RWPE1 (cell line): ENCODE results near the gene FOXP4.

Source experiments
- CTCF ChIA-PET: fragments of 350-600 bp; sonication (Branson Sonifier 250); formaldehyde crosslinking; extraction: SDS; loops from one replicate; lab custom pipeline; 2021; lab: Yijun Ruan, JAX
- POLR2A ChIA-PET: fragments of 400-600 bp; formaldehyde crosslinking; extraction: SDS; loops from one replicate; lab custom pipeline; 2020; ENCODE audit warnings: antibody characterized with exemption; ENCODE audit not compliant: low non-redundant PET; lab: Yijun Ruan, JAX
- DNase-seq: peaks from one replicate; pipeline ENCODE4 v3.0.0; 2012; ENCODE audit warnings: low spot score
- H3K27ac ChIP-seq: fragments of 450-650 bp; 2 replicates; pipeline ENCODE4 v1.5.1; 2017
- TF ChIP-seq, protein P1 (sequence below): fragments of 450-650 bp; conservative IDR thresholded peaks from 2 replicates; pipeline ENCODE4 v1.5.1; 2017; ENCODE audit warnings: low read depth, mild to moderate bottlenecking

The FOXP4 gene

GRCh38 chr6:41591122-41591521, 44.9 kb downstream of the FOXP4 start:
- 0 out of 2 replicates have a peak overlapping the region, but pooled peaks have one; percentile 12 for H3K27ac ChIP-seq
- TF ChIP-seq, protein P1, sequence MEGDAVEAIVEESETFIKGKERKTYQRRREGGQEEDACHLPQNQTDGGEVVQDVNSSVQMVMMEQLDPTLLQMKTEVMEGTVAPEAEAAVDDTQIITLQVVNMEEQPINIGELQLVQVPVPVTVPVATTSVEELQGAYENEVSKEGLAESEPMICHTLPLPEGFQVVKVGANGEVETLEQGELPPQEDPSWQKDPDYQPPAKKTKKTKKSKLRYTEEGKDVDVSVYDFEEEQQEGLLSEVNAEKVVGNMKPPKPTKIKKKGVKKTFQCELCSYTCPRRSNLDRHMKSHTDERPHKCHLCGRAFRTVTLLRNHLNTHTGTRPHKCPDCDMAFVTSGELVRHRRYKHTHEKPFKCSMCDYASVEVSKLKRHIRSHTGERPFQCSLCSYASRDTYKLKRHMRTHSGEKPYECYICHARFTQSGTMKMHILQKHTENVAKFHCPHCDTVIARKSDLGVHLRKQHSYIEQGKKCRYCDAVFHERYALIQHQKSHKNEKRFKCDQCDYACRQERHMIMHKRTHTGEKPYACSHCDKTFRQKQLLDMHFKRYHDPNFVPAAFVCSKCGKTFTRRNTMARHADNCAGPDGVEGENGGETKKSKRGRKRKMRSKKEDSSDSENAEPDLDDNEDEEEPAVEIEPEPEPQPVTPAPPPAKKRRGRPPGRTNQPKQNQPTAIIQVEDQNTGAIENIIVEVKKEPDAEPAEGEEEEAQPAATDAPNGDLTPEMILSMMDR, result no peak
- ChIA-PET CTCF (interaction anchor here (0.6 to 1.9 kb wide), 11 partner anchors 19 to 282 kb away, joined by 3 to 9 read pairs (median 4); no protein-coding TSS in a partner anchor), POLR2A (interaction anchor here (0.7 kb wide), 1 partner anchor 363 kb away, joined by 3 read pairs; no protein-coding TSS in a partner anchor)
- no peak for DNase-seq

GRCh38 chr6:41591859-41592502, 45.8 kb downstream of the FOXP4 start:
- H3K27ac ChIP-seq, result 0 out of 2 replicates have a peak overlapping the region, but pooled peaks have one; percentile 12
- DNase-seq, result peak; percentile 90
- TF ChIP-seq, protein P1, result peak; percentile 90
- POLR2A ChIA-PET, result no interaction called here
- CTCF ChIA-PET, result interaction anchor here (0.6 to 1.8 kb wide), 10 partner anchors 11 to 286 kb away, joined by 3 to 9 read pairs (median 4); no protein-coding TSS in a partner anchor

- POLR2A ChIA-PET, result no interaction called here
- CTCF ChIA-PET, result interaction anchor here (0.7 kb wide), 1 partner anchor 349 kb away, joined by 3 read pairs; no protein-coding TSS in a partner anchor
- no peak overlapping the region for H3K27ac ChIP-seq
- DNase-seq, result no peak
- TF ChIP-seq, protein P1, result no peak
These were observed 47.2 kb downstream of the FOXP4 start for GRCh38 chr6:41593406-41593805.

DNA sequence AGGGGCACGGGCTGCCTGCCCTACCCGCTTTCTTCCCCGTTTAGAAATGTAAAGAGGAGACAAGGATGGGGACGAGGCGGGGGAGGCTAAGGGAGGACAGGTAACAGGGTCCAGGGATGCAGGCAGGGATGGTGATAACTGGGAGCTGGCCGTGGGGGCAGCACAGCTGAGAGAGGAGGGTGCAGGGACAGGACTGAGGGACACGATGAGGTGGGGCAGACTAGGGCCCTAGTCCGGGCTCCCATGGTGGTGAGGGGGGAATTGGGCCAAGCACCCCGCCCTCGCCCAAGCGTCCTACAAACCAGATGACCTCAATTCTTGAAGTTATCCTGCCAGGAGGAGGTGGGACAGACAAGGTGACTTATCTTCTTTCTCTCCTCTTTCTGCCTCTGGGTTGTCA, 47.7 kb downstream of the FOXP4 start:
- TF ChIP-seq, protein P1, result no peak
- CTCF ChIA-PET, result no interaction called here
- no peak overlapping the region for H3K27ac ChIP-seq
- POLR2A ChIA-PET, result no interaction called here
- no peak for DNase-seq

DNA sequence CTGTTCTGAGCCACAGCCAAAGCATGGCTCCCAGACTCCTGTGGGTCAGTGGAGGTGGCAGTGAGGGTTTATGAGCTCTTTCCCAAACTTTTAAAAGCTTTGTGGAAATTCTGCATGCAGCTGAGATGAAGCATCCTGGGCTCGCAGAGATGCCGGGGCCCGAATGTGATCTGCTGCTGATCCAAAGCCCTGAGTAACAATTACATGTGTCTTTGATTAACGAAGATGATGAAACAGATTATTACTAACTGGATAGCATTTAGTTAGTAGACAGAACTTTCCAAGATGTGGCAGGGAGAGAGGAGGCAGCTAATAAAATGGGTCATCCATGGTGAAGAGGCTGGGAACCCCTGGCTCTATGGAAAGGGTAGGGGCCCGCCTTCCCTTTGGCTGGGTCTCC, 48.1 kb downstream of the FOXP4 start:
- ChIA-PET POLR2A (interaction anchor here (0.6 kb wide), 1 partner anchor 13 kb away, joined by 3 read pairs; no protein-coding TSS in a partner anchor), CTCF (interaction anchor here (0.7 kb wide), 1 partner anchor 230 kb away, joined by 3 read pairs; no protein-coding TSS in a partner anchor)
- no peak for DNase-seq
- no peak overlapping the region for H3K27ac ChIP-seq
- TF ChIP-seq, protein P1, result no peak

GRCh38 chr6:41594766-41595165, 48.6 kb downstream of the FOXP4 start:
- ChIA-PET CTCF (interaction anchor here (0.7 to 1.3 kb wide), 2 partner anchors 226 to 230 kb away, joined by 3 to 5 read pairs; no protein-coding TSS in a partner anchor), POLR2A (interaction anchor here (0.6 kb wide), 1 partner anchor 13 kb away, joined by 3 read pairs; no protein-coding TSS in a partner anchor)
- DNase-seq, result no peak
- no peak overlapping the region for H3K27ac ChIP-seq
- TF ChIP-seq, protein P1, result no peak
